GM18858 (cell line): Measurements from ENCODE around the gene RARG.

ENCODE experiments used
- ATAC-seq: cut with Tn5 transposase; IDR thresholded peaks from one replicate; pipeline ENCODE4 v1.9.1; 2021; ENCODE audit not compliant: unreplicated experiment

The RARG gene

GRCh38 chr12:53231921-53232645, at the start of gene RARG:
Gene RARG, minus strand, starts transcription at chr12:53232209. Its CDS starts 4,664 bp downstream, at chr12:53227545.
- ATAC-seq: no peak

DNA sequence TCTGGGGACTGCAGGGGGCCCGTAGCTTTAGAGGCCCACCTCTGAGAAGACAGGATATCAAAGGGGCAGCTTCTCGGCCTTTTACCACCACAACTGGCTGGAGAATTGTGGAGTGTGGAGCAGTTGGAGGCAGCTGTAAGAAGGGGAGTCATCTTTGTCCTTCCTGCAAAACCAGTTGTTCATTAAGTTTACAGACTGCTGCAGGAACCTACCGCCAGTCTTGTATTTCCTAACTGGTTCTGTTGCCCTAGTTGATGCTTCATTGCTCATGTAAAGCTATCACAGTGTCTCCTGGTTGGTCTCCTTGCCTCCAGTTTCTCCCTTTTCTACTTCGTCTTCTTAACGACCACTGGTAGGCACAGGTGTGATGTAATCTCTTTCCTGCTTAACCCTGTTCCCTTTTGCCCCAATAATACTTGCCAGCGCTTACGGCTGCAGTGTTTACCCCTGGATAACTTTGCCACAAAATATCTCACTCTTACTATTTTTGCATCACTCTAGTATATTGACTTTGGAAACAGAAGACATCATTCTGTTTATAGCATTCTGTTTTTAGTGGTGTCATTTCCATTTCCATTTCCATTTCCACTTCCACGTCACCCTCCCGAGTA, 48.0 kb upstream of the RARG start:
- no peak for ATAC-seq

GRCh38 chr12:53279283-53279869, 47.4 kb upstream of the RARG start:
- no peak for ATAC-seq

DNA sequence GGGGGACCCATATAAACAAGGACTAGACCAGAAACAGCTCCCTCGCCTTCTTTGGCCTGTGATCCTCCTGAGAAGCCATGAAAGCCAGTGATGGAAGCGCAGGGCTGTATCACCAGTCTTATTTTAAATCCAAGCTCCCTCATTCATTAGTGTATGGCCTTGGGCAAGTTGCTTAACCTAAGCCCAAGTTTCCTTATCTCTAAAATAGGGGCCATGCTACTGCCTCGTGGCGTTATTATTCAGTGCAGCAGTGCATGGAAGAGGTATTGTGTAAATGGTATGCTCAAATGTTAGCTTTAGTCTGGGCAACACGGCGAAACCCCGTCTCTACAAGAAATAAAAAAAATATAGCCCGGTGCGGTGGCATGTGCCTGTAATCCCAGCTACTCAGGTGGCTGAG, 46.0 kb upstream of the RARG start:
- no peak for ATAC-seq

DNA sequence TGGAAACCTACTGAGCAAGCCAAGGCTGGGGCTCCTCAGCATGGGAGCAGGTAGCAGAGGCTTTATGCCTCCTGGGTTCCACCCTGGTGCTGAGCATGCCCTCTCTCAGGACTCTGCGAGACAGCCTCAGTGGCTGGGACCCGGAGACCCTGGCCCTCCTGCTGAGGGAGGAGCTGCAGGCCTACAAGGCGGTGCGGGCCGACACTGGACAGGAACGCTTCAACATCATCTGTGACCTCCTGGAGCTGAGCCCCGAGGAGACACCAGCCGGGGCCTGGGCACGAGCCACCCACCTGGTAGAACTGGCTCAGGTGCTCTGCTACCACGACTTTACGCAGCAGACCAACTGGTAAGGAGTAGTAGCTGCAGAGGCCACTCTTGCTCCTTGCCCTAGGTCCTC, 44.5 kb upstream of the RARG start:
- no peak for ATAC-seq

- ATAC-seq: no peak
Measured at GRCh38 chr12:53274445-53274844, 42.4 kb upstream of the RARG start.

DNA sequence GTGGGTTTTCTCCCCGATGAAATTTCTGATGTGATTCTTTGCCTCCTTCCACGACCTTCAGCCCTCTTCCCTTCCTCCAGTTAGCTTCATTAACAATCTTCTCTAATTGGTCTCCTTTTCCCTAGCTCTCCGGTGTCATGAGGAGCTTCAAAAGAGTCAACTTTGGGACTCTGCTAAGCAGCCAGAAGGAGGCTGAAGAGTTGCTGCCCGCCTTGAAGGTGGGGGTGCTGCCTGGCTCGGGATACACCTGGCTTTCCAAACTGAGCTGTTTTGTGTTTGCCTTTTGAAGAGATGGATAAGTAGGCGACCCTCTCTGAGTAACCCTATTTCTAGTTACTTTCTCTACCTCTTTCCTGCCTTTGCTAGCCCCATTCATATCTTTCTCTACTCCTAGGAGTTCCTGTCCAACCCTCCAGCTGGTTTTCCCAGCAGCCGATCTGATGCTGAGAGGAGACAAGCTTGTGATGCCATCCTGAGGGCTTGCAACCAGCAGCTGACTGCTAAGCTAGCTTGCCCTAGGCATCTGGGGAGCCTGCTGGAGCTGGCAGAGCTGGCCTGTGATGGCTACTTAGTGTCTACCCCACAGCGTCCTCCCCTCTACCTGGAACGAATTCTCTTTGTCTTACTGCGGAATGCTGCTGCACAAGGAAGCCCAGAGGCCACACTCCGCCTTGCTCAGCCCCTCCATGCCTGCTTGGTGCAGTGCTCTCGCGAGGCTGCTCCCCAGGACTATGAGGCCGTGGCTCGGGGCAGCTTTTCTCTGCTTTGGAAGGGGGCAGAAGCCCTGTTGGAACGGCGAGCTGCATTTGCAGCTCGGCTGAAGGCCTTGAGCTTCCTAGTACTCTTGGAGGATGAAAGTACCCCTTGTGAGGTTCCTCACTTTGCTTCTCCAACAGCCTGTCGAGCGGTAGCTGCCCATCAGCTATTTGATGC, 36.9 kb upstream of the RARG start:
- no peak for ATAC-seq

- ATAC-seq: peak; percentile 55
Measured at GRCh38 chr12:53267999-53268629, 36.1 kb upstream of the RARG start, which contains the start of gene ESPL1. Gene ESPL1, plus strand, starts transcription at chr12:53268299. Its CDS starts 468 bp downstream, at chr12:53268767.

DNA sequence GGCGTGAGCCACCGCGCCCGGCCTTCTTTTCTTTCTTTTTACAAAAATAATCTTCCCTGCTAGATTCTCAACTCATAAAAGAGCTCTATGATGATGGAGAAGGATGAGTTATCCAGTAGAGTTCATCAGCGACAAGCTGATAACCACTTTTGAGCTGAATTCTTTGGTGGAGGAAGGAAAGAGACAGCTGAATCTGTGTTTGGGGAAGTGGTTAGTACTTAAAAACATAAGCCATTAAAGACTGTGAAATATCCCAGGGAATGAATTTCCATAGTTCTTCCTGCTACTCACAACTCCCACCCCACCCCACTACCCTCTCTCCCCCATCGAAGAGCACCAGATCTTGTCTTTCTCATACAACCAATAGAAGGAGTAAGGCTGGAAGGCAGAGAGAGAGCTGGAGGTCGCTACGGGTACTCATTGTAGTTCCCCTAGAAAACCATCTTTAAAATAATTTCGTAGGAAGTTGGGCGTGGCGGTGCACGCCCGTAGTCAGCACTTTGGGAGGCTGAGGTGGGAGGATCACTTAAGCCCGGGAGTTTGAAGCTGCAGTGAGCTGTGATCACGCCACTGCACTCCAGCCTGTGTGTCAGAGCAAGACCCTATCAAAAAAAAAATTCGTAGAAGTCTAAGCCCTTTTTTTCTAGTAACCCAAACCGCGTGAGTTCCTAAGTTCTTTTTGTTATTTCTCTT, 35.4 kb upstream of the RARG start:
- ATAC-seq: no peak

DNA sequence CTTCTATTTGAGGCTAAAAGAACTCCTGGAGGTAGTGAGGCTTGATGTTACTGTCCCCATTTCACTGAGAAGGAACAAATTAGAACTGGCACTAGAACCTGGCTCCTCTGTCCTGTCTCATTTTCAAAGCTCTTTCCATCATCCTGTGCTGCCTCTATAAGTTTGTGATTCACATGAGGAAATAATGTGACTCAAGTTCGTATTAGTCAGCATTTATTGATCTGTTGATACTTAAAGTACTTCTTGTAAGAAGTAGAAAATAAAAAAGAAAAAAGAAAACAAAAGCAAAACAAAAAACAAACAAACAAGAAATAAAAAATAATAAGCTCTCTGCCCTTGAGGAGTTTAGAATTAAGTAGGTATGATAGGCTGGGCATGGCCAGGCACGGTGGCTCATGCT, 33.8 kb upstream of the RARG start:
- no peak for ATAC-seq

GRCh38 chr12:53259891-53260290, 27.9 kb upstream of the RARG start:
- no peak for ATAC-seq

DNA sequence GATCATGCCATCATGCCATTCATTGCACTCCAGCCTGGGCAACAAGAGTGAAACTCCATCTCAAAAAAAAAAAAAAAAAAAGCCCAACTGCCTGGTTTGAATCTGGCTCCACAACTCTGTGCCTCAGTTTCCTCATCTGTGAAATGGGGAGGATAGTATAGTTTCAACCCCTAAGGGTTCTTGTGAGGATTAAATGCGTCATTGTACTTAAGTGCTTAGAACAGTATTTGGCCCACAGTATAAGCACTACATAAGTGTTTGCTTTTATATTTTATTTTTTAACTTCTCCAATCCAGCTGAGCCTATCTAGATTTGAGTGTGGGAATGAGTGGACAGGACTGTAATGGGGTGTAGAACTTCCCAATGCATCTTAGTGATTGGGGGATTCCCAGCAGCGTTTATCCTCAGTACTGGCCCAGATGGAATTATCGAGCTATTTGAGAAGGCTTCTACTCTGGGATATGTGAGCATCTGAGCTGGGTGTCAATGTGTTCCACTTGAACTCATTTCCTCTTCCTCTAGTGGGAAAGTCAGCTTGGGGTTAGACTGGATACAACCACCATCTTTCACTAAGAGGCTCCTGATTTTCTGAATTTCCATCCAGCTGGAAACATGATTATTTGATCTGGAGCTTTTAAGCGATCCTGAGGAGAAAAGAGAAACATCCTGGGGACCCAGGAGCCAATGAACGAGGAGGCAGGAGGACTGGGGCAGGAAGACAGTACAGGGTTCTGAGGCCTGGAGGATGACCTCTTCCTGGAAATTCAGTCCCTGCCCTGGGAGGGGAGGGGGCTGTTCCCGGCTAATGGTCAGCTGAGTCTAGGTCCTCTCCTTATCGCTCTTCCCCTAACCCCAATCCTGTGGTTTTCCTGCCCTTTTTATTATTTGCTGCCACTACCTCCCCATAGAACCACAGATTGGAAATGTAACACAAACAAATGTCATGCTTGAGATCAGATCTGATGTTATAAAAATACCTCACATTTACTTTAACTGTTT, 26.8 kb upstream of the RARG start:
- no peak for ATAC-seq

- ATAC-seq: peak; percentile 46
Measured at GRCh38 chr12:53255996-53256395, 24.0 kb upstream of the RARG start.

- ATAC-seq: no peak
Measured at GRCh38 chr12:53254816-53255545, 23.0 kb upstream of the RARG start.

DNA sequence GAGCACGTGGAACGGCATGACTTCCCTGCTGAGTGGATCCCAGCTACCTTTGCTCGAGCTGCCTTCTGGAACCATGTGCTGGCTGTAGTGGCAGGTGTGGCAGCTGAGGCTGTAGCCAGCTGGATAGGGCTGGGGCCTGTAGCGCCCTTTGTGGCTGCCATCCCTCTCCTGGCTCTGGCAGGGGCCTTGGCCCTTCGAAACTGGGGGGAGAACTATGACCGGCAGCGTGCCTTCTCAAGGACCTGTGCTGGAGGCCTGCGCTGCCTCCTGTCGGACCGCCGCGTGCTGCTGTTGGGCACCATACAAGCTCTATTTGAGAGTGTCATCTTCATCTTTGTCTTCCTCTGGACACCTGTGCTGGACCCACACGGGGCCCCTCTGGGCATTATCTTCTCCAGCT, 21.3 kb upstream of the RARG start:
- ATAC-seq: no peak

DNA sequence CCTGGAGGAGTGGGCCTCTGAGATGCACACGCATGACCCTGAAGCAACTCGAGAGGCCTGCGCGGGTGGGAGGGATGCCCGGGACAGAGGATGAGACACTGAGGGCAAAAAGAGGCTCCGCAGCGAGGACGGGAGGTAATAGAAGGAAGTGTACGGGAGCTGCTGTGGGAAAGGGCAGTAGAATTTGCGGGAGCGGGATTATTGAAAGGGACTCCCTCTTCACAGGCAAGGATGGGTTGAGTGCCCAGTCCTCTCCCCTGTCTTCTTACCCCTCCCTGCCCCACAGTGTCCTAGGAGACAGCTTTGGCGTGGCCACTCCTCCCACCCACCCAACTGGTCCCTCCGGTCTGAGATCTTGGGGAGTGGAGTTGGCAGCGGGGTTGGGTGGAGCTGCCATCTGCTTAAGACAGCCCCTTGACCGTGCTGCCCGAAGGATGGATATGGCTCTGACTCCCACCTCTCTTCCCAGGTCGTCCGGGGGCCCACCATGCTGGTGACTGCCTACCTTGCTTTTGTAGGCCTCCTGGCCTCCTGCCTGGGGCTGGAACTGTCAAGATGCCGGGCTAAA, 20.4 kb upstream of the RARG start:
- ATAC-seq: no peak

DNA sequence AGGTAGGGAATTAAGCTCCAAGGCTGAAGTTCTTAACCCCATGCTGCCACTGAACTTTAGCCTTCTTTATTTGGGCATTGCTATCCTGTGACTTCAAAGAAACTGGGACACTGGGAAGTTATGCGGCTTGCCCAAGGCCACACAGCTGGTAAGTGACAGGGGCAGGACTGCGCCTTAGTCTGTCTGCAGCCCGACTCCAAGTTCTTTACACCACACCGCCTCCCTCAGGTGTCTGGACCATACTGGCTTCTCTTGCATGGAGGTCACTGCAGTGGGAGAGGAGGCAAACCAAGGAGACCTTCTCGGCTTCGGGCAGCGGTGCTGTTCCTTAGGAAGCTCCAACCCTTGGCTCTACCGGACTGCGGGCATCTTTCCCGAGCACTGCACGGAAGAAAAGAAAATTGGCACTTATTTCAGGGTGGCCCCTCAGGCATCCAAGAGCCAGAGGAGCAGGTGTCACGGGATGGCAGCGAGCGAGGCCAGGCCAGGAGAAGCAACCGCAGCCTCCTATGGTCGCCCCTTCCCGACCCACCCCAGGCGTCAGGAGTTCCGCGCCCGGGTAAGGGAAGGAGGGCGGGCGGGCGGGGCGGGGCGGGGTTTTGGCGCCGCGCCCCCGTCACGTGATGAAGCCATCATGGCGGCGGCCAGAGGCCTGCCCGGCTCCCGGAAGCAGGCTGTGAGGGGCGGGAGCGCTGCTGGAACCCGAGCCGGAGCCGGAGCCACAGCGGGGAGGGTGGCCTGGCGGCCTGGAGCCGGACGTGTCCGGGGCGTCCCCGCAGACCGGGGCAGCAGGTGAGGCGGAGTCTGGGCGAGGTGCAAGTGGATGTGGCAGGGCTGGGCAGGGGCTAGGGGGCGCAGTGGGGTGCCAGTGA, 19.7 kb upstream of the RARG start:
- no peak for ATAC-seq
